ENCODE measurements around the gene C13orf46. TPM values are rescaled to one million over a fixed set of nuclear protein-coding genes. Genes with fewer than 3 reads are reported as not detected.

The C13orf46 gene
- total RNA-seq, 3 donors from 2014 or later, result 1.3 to 1.8 (median 1.6) TPM

DNA sequence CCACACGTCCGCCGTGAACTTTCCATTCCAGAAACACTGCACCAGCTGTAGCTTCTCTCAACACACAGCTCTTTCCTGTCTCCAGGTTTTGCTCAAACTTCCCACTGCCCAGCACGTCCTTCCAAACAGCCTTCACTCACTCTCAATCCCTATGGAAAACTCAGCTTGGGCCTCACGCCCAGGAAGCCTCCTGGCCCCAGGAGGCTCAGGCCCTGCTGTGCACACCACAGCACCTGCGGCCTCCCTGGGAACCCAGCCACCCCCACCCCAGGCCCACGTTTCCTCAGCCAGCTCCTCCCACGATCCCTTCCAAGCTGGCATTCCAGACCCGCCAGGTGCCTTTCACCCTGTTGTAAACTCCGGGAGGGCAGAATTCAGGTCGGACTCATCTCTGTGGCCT, 35.2 kb downstream of the C13orf46 start:
- intact Hi-C loops (cut with DNase I, micrococcal nuclease), result loop anchor here in 1 of 2 donors (10.0 kb wide), 1 partner anchor 124 kb away; no protein-coding TSS in a partner anchor
- peak; percentile 48 for ATAC-seq

GRCh38 chr13:113938246-113938645, 35.6 kb downstream of the C13orf46 start:
- peaks cover 8% of the 10 kb centered on the region for H3K4me1 ChIP-seq (ENCODE audit: low read depth)
- ATAC-seq, result no peak
- intact Hi-C loops (cut with DNase I, micrococcal nuclease), result loop anchor here in 1 of 2 donors (10.0 kb wide), 1 partner anchor 123 kb away; no protein-coding TSS in a partner anchor
- TF ChIP-seq CTCF (IDR thresholded peaks at IDR 0.05), result no peak
- no peaks in the 10 kb centered on the region for H3K9me3 ChIP-seq
- no peaks in the 10 kb centered on the region for H3K36me3 ChIP-seq (ENCODE audit: low read depth)
- DNase-seq, result no peak
- H3K4me3 ChIP-seq, result no peak overlapping the region

More for the DNA sequence above, 35.2 kb downstream of the C13orf46 start:
- Histone ChIP-seq H3K36me3 (ENCODE audit: low read depth) (no peaks in the 10 kb centered on the region), H3K4me3 (no peak overlapping the region), H3K9me3 (no peaks in the 10 kb centered on the region), H3K4me1 (ENCODE audit: low read depth) (peaks cover 8% of the 10 kb centered on the region)
- no peak for DNase-seq
- TF ChIP-seq CTCF (IDR thresholded peaks at IDR 0.05), result no peak

DNA sequence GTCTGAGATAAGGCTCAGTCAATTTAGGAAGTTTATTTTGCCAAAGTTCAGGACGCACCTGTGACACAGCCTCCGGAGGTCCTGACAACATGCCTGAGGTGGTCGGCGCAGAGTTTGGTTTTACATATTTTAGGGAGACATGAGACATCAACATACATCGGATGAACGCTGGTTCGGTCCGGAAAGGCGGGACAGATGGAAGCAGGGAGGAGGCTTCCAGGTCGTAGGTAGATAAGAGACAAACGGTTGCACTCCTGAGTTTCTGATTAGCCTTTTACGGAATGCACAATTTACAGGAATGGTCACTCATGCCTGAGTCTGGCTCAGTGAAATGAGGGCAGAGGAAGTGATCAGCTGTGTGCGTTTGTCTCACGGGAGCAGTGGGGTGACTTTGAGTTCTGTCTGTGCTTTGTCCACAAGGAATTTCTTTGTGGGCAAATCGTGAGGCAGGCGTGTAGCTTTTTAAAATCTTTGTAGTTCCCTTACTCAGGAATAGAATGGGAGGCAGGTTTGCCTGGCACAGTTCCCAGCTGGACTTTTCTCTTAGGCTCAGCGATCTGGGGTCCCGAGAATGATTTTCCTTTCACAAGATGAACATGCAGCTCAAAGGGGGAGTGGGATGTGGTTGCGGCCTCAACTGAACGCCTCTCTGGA, 36.2 kb downstream of the C13orf46 start:
- peak; percentile 35 for ATAC-seq
- Histone ChIP-seq H3K4me1 (ENCODE audit: low read depth) (peaks cover 8% of the 10 kb centered on the region), H3K4me3 (no peak overlapping the region), H3K36me3 (ENCODE audit: low read depth) (no peaks in the 10 kb centered on the region), H3K9me3 (no peaks in the 10 kb centered on the region)
- intact Hi-C loops (cut with DNase I, micrococcal nuclease), result loop anchor here in 1 of 2 donors (10.0 kb wide), 1 partner anchor 123 kb away; no protein-coding TSS in a partner anchor
- no peak for TF ChIP-seq CTCF (IDR thresholded peaks at IDR 0.05)
- peak in 1 of 3 donors; percentile 21 for DNase-seq

DNA sequence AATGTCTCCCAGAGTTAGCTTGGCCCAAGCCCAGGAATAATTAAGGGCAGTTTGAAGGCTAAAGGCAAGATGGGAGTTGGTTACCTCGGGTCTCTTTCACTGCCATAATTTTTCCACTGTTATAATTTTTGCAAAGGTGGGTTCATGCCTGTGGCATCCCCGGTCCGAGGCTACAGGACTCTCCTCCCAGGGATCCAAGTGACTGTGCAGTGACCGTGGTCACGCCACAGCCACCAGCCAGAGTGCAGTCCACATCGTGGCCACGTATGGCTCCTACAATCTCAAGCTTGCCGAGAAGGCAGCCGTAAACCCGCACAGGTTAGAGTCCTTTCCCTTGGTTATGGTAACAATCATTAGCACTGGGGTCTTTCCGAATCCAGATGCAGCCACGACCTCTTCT, 36.8 kb downstream of the C13orf46 start:
- Histone ChIP-seq H3K4me1 (ENCODE audit: low read depth) (peaks cover 8% of the 10 kb centered on the region), H3K9me3 (no peaks in the 10 kb centered on the region), H3K36me3 (ENCODE audit: low read depth) (no peaks in the 10 kb centered on the region), H3K4me3 (no peak overlapping the region)
- ATAC-seq (peak; percentile 17), DNase-seq (peak in 2 of 3 donors; percentile 26 to 48)
- intact Hi-C loops (cut with DNase I, micrococcal nuclease), result loop anchor here in 1 of 2 donors (10.0 kb wide), 1 partner anchor 122 kb away; no protein-coding TSS in a partner anchor
- no peak for TF ChIP-seq CTCF (IDR thresholded peaks at IDR 0.05)

DNA sequence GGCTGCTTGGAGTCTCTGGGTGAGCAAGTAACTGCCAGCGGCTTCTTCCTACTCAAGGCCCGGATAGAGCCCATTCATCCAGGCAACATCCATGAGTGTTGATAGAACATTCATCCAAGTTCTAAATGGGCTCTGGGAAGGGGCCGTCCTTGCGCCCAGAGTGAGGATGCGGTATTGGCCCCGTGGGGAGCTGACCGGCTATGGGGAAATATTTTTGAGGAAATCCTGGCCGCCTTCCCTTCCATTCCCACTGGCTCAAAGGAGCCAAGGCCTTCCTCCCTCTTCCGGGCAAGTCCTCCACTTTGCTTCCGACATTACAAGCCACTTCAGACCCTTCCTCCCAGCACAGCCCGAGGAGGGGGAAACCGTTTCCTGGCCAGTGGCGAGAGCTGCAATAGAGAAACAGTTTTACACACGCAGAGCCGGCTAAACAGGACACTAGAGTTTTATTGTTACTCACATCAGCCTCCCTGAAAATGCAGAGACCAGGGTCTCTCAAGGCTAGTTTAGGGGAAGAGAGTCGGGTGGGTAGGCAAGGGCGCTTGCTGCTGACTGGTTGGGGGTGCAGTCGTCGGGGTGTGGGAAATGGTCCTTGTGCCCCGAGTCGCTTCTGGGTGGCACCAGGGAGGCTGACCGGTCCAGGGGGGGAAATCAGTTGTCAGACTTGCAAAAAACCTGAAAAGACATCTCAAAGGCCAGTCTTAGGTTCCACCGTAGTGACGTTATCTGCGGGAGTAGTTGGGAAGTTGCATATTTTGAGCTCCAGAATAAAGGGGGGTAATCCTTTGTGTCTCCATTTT, 37.5 kb downstream of the C13orf46 start:
- Histone ChIP-seq H3K36me3 (ENCODE audit: low read depth) (no peaks in the 10 kb centered on the region), H3K9me3 (no peaks in the 10 kb centered on the region), H3K4me3 (no peak overlapping the region), H3K4me1 (ENCODE audit: low read depth) (peaks cover 8% of the 10 kb centered on the region)
- DNase-seq (peak in 1 of 3 donors; percentile 17), ATAC-seq (no peak)
- intact Hi-C loops (cut with DNase I, micrococcal nuclease), result loop anchor here in 1 of 2 donors (10.0 kb wide), 1 partner anchor 122 kb away; no protein-coding TSS in a partner anchor
- no peak for TF ChIP-seq CTCF (IDR thresholded peaks at IDR 0.05)

Data from mucosa of descending colon (tissue), 3 donors.